ENCODE data around the gene SPARC.

The SPARC gene

GRCh38 chr5:151722546-151722945 lies 35.8 kb upstream of the SPARC start:
- H3K4me3 ChIP-seq (ENCODE audit: low read depth, low read length), result no peak overlapping the region; the same call in 1 of the 2 replicates
- no peak for TF ChIP-seq CTCF (IDR thresholded peaks at IDR 0.05; ENCODE audit: insufficient read depth, low read depth, low read length, missing control alignments)
- no peak for DNase-seq (ENCODE audit: low read depth)

GRCh38 chr5:151721812-151722391 lies 35.2 kb upstream of the SPARC start:
- H3K4me3 ChIP-seq (ENCODE audit: low read depth, low read length), result peak overlapping the region; percentile 16
- TF ChIP-seq CTCF (IDR thresholded peaks at IDR 0.05; ENCODE audit: insufficient read depth, low read depth, low read length, missing control alignments), result no peak
- DNase-seq (ENCODE audit: low read depth), result peak; percentile 58

- DNase-seq (ENCODE audit: low read depth), result peak; percentile 93
- TF ChIP-seq CTCF (IDR thresholded peaks at IDR 0.05; ENCODE audit: insufficient read depth, low read depth, low read length, missing control alignments), result no peak
- H3K4me3 ChIP-seq (ENCODE audit: low read depth, low read length), result peak overlapping the region; percentile 19
Measured at GRCh38 chr5:151721087-151721646, 34.5 kb upstream of the SPARC start.

- H3K4me3 ChIP-seq (ENCODE audit: low read depth, low read length), result no peak overlapping the region
- TF ChIP-seq CTCF (IDR thresholded peaks at IDR 0.05; ENCODE audit: insufficient read depth, low read depth, low read length, missing control alignments), result no peak
- DNase-seq (ENCODE audit: low read depth), result peak; percentile 51
Measured at GRCh38 chr5:151720215-151720614, 33.5 kb upstream of the SPARC start.

GRCh38 chr5:151719228-151720000 lies 32.7 kb upstream of the SPARC start:
- DNase-seq (ENCODE audit: low read depth), result peak; percentile 82
- peak; percentile 55 for TF ChIP-seq CTCF (IDR thresholded peaks at IDR 0.05; ENCODE audit: insufficient read depth, low read depth, low read length, missing control alignments)
- no peak overlapping the region for H3K4me3 ChIP-seq (ENCODE audit: low read depth, low read length)

GRCh38 chr5:151718646-151719045 lies 31.9 kb upstream of the SPARC start:
- no peak for TF ChIP-seq CTCF (IDR thresholded peaks at IDR 0.05; ENCODE audit: insufficient read depth, low read depth, low read length, missing control alignments)

More at GRCh38 chr5:151718646-151719045, 31.9 kb upstream of the SPARC start:
- DNase-seq (ENCODE audit: low read depth), result no peak
- no peak overlapping the region for H3K4me3 ChIP-seq (ENCODE audit: low read depth, low read length)
